Measurements from ENCODE around the gene GLDC.
A peak's percentile ranks its signal among the peaks of the same experiment; 100 is the strongest.

The GLDC gene

DNA sequence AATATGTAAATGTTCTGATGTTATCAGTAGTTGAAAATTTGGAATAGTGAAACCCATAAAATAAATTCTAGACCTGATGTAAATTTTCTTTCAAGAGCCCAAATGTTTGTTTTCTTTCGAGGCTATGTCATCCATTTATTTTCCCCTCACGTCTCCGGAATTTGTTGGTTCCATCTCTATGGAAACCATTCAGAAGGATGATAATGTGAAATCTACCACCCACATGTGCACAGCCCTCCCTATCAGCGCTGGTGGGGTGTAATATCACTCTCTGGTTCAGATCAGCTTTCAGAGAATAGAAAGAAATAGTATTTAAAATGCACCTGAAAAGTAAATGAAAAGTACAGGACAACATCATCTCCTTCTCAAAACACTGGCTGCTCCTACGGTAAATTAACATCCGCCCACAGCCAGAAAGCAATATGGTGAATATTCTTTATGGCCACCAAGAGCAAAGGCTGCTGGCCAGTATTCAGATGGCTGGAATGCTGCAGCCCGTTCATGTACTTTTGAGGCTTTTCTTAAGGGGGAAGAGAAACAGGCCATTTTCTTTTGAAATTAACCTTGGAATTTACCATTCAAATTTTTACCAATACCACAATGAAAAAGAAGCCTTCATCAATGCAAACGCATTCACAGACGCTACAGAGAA is 28.5 kb downstream of the GLDC start:
- DNase-seq: no peak

DNA sequence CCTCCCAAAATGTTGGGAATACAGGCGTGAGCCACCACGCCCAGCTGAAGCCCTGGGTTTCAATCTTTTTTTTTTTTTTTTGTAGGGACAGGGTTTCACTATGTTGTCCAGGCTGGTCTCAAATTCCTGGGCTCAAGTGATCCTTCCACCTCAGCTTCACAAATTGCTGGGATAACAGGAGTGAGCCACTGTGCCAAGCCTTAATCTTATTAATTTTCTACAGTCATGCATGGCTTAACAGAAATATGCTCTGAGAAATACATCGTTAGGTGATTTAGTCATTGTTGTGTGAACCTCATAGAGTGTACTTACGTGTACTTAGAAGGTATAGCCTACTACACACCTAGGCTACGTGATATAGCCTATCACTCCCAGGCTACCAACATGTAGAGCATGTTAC is 31.0 kb downstream of the GLDC start:
- DNase-seq: no peak

DNA sequence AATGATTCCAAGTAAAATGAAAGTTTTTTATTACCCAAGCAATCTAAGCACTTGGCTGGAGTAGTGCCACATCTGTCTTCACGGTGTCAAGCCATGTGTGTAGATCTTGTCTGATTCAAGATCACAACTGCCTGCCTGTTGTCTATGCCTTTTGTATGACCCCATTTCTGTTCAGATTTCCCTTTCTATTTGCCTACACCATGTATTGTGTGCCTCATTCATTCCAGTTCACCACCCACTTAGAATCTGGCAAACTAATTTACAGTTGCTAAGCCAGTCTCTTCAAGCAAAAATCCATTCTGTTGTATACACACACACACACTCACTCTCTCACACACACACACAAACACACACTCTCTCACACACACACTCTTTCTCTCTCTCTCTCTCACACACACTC is 33.7 kb downstream of the GLDC start:
- no peak for DNase-seq

DNA sequence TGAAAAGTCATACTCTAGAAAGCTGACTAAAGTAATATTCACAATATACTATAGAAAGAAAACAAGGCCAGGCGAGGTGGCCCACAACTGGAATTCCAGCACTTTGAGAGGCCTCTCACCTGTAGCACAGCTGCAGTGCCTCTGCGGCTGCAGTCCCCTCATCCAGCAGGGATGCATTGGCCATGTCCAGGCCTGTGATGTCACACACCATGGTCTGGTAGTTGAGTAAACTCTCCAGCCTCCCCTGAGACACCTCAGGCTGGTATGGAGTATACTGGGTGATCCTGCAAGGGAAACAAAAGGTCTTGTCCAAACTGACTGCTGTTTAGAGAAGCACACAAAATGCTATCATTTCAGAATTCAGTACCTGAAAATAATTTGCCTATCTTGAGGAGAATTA is 35.5 kb downstream of the GLDC start:
- no peak for DNase-seq

DNA sequence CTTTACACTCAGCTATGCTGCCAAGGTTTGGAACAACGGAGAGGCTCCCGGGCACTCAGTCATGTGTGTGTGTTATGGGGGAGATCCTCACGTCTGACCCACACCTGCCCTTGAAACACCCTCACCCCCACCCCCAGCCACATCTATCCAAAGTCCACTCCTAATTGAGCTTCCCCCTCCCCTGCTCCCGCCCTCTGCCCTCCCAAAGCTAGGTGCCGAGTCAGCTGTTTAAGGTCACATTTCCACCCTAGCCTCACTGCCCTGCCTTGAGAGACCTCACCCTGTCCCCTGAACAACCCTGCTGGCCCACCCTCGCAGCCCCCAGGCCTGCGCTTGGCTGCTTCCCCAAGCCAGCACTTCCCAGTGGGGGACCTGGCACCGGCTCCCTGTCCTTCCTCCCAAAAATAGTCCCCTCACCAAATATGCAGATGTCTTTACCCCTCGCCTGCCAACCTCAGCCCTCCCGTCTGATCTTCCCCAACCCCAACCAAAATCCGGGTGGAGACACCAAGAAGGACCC is 36.0 kb downstream of the GLDC start:
- DNase-seq: no peak

DNA sequence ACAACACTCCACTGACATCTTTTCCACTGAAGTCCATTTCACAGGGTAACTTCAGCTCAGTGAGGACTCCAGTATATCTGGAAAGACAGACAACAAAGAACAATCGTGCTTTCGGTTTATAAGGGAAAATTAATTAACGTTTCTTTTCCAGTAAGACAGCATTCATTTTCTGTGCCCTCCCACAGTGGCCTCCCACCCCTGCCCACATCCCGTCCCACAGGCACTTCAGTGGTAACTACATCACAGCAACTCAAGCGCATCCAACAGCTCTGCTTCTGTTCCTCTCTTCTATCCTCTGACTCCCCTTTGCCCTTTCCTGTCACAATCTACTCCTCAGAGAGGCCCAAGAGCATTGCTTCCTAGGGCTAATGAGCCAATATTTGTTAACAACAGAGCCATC is 40.3 kb downstream of the GLDC start:
- DNase-seq: no peak

DNA sequence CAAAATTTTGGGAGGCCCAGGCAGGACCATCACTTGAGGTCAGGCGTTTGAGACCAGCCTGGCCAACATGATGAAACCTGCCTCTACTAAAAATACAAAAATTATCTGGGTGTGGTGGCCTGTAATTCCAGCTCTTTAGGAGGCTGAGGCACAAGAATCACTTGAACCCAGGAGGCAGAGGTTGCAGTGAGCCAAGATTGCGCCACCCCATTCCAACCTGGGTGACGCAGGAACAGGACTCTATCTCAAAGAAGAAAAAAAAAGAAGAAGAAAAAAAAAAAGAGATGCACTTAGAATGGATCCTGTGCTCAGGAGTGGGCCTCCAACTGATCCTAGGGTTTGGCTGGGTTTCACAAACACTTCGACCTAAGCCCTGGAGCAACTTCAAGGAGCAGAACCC is 45.1 kb downstream of the GLDC start:
- no peak for DNase-seq

DNA sequence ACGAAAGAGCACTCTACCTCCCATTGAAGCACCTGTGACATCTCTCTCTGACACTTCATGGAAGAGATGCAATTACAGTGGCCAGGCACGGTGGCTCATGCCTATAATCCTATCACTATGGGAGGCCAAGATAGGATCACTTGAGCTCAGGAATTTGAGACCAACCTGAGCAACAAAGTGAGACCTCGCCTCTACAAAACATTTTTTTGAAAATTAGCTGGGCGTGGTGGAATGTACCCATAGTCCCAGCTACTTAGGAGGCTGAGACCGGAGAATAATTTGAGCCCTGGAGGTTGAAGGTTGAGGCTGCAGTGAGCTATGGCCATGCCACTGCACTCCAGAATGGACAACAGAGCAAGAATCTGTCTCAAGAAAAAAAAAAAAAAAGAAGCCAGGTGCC is 45.5 kb downstream of the GLDC start:
- DNase-seq: no peak

DNA sequence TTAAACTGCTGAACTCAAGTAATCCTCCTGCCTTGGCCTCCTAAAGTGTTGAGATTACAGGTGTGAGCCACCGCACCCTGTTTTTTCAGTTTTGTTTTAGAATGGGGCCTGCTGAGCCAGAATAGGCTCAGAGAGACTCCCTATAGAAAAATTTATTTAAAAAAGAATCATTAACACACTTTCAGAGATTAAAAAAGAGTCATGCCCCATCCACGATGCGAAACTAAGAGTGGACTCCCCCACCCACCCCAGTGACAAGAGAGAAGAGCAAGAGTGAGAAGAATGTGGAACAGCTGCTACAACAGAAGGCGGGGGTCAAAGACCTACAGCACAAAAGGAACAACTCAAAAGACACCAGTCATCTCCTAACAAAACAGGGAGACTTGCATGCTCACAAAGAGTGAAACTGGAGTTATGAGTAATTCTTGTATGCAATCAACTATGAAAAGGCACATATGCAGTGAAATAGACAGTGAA is 47.2 kb downstream of the GLDC start:
- no peak for DNase-seq

DNA sequence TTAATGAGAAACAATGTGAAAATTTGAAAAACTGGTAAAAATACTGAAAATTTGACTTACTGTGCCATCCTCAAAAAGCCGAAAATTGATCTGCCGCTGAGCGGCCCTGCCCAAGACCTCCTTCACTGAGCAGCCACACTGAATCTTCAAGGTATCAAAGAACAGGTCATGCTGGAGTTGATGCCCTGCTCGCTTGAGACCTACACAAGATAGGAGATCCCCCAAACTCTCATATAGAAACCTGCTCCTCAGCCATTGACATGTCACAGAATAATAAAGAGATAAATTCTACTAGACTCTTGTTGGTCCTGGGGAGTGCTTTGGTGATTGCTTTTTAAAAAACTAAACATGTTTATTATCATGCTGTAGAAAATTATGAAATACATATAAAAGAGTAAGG is 52.7 kb downstream of the GLDC start:
- no peak for DNase-seq

DNA sequence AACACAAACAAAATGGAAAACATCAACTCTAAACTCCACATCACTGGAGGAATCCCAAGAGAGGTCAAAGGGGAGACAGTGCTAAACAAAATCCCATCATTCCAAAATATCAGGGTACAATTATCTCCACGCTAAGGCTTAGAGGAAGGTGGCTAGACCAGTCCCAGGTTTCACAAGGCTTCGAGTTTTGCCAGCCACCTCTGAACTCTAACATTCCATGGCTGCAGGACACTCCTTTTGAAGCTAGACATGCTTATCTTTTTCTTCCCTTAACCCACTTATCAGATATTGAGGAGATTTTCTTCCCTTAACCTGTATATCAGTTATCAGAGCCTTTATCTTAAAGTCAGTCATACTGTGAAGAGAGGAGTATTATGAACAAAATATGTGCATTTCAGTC is 53.3 kb downstream of the GLDC start:
- DNase-seq: no peak

DNA sequence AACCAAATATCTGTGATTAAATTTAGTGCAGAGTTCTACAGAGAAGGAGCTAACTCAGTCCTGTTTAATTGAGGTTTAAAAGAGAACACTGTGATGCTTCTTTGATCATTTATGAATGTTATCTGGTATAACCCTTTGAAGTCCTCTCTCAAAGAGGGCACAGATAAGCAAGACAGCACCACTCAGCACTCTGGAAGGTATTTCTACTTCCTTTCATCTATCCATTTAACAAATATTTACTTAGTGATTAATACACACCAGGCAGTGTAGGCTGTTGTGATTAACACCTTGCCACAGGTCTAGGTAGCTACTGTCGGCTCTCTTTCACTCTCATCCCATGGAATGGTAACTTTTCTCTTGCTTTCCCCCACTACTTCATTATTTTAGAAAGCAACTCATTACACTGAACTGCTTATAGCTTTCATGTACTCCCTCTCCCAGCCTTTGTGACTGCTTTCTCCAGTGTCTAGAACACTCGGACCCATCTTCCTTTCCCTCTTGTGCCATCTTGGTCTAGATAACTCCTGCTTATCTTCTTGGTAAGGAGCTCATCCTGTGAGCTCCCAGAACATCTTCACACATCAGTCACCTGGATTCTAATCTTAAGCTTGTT is 54.7 kb downstream of the GLDC start:
- no peak for DNase-seq

DNA sequence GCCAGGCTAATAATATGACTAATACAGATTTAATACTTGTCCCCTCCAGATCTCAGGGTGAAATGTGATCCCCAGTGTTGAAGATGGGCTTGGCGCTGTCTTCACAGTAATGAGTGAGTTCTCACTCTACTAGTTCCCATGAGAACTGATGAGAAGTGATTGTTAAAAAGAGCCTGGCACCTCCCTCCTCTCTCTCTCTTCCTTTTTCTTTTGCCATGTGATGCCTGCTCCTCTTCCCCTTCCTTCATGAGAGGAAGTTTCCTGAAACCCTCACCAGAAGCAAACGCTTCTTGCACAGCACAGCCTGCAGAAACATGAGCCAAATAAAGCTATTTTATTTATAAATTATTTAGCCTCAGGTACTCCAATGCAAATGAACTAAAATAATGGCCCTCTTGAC is 55.2 kb downstream of the GLDC start:
- no peak for DNase-seq

DNA sequence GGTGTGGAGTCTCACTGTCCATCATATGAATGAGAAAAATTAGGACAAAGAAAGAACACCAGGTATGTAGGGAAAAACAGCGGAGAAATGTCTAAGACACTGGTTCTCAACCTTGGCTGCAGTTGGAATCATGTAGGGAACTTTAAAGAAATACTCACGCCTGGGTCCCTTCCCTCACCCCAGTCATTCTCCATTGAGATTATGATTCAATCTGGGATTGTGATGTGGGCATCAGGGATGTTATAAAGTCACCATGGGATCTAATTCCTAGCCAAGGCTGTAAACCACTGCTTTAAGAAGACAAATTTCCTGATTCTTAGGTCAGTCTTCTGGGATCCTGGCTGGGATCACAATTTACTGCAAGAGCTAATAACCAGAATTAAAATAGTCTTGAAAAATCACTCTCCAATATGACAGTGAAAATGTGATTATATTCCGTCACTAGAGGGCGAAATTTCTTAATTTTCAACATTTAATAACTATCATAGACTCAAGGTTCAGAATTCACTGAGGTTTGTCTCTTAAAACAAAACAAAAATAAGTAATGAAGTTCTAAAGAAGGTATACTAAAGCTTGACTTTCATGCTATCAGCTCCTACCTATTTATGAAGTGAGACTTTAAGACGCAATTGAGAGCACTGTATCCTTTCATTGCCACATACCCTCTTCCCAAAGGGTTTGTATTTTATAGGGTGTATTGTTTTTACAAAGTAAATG is 60.5 kb downstream of the GLDC start:
- DNase-seq: peak in 1 of 2 experiments; percentile 11

DNA sequence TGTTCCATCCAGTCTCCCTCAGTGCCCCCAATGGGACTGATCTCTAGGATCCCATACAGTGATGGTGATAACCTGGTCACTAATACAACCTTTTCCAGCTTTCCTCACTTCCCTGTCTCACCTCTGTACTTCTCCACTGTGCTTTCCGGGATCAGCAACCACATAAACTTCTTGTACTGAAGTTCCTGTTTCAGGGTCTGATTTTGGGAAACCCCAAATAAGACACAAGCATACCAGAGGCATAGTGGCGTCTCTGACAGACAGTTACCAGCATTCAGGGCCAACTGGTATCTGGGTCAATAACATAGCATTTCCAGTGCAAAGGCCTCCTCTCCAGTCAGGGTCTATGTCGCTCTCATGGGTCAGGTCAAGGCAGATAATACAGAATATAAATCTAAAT is 64.3 kb downstream of the GLDC start:
- no peak for DNase-seq

DNA sequence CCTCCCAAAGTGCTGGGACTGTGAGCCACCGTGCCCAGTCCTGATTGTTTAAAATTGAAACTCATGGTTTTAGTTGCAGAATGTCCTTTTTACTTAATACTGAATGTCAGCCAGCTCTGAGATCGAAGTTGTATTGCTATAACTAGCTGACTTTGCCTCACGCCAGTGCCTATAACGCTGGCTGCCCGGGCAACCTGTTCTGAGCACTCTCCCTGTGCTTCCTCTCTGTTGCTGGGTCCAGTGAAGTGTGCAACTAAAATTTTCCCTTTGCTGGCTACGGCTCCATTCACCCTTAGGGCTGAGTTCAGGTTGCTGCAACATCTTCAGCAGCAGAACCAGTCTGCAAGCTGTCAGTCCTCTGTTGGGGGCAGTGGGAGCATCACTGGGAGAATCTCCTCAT is 65.9 kb downstream of the GLDC start:
- no peak for DNase-seq

DNA sequence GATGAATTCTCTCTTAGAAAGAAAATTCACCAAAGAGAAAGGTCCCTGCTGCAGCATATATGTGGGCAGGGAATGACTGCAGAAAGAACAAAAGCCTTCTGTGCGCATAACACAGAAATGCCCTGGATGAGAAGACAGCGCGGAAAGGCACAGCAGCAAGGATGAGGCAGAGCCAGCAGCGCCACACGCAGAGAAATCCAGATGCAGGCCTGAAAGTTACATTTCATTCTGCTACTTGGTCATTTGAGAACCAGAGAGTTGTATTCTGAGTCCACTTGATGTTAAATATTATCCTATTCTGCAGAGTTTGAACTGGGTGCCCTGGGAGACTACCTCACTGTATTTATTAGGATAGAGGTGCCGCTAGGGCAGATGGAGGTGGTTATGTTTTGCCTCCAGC is 68.5 kb downstream of the GLDC start:
- DNase-seq: no peak

DNA sequence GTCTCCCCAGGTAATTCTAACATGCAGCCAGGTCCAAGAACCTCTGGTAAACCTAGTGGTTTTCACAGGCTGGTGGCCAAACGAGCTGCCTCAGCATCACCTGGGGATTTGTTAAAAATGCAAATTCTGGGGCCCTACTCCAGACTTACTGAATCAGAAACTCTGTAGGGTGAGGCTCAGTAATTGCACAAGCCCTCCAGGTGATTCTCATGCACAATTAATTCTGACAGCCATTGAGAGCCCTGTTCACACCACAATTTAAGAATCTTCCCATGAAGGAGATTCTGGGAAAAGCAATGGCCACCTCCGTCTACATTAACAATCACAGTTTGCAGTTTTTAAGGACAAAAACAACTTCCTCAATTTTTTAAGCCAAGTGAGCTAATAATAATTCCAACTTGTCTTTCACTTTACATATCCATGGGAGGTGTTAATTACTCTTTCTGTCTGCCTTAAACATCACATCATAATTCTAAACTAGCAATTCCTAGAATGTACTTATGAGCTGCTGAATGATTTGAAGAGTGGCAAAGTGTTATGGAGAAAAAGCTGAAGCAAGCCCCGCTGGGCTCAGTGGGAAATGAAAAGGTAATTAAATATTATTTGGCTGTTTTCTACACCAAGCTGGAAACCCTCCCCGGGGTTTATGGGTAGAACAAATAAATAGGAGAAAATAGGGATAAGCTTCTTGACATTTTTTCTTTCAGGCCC is 70.0 kb downstream of the GLDC start:
- DNase-seq: no peak

DNA sequence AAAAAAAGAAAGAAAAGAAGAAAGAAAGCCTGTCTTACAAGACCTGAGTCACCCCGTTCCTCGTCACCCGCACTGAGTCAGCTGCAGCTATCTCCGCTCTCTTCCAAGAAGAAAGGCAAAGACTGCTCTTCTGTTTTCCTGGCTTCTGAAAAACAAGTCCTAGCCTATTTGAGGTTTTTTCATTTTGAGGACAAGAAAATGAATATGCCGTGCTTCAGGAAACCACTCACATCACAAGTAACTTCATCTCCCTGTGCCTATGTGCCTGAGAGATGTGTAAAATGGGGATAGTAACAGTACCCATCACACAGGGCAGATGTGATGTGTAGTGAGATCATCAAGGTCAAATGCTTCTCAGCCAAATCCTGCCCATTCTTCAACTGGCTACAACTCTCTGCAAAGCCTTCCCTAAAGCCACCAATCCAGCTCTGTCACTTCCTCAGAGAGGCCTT is 78.4 kb downstream of the GLDC start:
- DNase-seq: no peak

DNA sequence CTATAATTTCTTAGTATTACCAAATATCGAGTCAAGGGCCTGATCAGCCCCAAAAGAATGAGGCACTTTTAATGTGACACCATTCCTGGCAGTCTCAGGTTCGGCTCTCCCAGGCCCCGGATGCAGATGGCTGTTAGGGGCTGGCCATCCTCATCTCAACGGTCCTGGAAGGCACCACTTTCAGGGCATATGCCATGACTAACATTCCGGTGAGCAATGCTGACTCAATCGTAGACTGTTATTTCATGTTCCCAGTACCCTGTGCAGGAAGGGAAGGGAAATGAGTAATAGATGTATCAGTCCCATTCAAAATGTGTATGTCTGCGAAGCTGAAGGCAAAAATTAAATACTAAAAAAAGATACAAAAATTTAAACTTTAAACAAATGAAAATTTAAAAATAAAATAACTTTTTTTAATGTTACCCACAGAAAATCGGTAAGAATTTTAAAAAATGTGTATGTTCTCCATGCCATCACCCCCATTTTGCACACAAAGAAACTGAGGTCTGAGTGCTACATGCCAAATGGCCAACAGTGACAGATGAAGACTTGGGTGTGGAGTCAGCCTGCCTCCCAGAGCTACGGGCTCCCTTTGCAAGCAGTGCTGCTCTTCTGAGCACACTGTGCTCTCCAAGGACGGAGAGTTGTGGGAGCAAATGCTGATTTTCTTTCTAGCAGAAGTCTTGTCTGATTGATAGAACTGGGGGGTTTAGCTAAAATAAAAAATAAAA is 79.0 kb downstream of the GLDC start:
- no peak for DNase-seq

DNA sequence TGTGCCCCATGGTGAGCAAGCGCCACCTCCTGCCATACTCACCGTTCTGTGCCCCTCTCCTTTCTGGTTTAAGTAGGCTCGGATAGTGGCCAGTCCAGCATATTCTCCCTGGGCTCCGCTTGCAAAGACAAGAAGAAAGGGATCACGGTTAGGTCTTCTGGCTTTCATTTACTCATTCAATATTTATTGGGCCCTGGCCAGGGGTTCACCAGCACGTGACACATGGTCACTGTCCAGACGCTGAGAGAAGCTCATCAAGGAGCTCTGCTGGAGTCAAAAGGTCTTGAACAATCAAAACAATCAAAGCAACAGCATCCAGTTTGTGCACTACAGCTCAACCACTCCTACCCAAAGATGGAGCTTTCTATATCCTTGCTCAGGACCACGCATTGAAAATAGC is 80.2 kb downstream of the GLDC start:
- DNase-seq: no peak

DNA sequence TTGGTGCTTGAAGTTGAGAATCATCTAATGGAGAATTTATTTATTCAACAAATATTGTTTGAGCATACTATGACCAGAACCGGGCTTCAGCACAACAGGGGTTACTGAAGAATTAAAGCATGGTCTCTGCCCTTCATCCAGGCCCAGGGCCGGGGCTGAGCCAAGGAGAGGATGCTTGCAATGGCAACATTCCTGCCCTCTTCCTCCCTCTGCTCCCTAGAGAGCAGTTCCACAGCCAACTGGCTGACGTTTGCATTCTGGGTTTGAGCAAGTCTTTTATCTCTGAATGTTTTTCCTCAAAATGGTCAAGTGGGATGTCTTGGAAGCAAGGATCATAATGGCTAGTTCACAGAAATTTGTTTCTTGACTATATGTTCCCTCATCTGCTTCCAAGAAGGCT is 80.7 kb downstream of the GLDC start:
- no peak for DNase-seq

DNA sequence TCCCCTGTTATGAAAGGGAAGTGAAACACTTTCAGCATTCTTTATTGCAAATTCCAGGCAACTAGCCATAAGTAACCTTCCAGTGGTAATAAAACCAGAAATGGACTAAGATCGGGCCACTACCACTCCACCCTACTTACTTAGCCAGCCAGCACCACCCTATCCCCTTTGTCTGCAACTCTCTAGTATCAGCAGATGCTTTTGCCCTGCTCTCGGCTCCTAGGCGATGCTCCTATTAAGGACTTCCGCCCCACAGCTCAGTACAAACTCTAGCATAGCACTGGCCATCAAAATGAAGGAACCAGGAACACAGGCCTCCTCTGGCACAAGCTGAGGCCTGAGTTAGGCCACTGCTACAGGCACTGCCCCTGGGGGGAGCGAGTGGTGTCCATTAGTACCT is 81.2 kb downstream of the GLDC start:
- DNase-seq: no peak

Data from SHP77 (cell line).